HCT116 (cell line): ENCODE data around the gene USP8. TPM values are rescaled to one million over a fixed set of nuclear protein-coding genes. Genes with fewer than 3 reads are reported as not detected.
"Not testable (repeated sequence)": the region's sequence is repeated elsewhere in the genome, so short reads cannot be mapped to it uniquely, and the experiment has no call there.

Experiments
- ATAC-seq: fragments of 200-7000 bp; cut with Tn5 transposase; 2 replicates; pipeline ENCODE4 v1.9.1; 2020; ENCODE audit warnings: mild to moderate bottlenecking, moderate library complexity
- BruUV-seq: library from RNA; stranded (reverse); fragments of 400-500 nt; replicated peaks from 2 replicates; lab custom pipeline; 2021; lab: Mats Ljungman, UMichigan
- CTCF ChIA-PET: fragments of 300-600 bp; sonication (Branson Sonifier 250); formaldehyde crosslinking; loops from one replicate; lab custom pipeline; 2021; ENCODE audit warnings: antibody characterized with exemption; lab: Charles Lee
- POLR2A ChIA-PET: fragments of 300-600, 350-600 bp; sonication (Branson Sonifier 250); formaldehyde crosslinking; loops from one replicate; lab custom pipeline; 2021; ENCODE audit warnings: antibody characterized with exemption; lab: Charles Lee
- RAD21 ChIA-PET, 2 experiments: fragments of 300-600 bp; sonication (Branson Sonifier 250); formaldehyde crosslinking; loops; one replicate each; lab custom pipeline; 2023; ENCODE audit warnings: low total read pairs in 2 of 2; ENCODE audit not compliant: uncharacterized antibody in 2 of 2, unreplicated experiment in 2 of 2, low non-redundant PET in 1 of 2; lab: Charles Lee
- DNase-seq: peaks from one replicate; pipeline ENCODE4 v3.0.0-alpha.2; 2010; ENCODE audit warnings: low read depth, low spot score
- H2AFZ ChIP-seq: fragments of 200-600 bp; shearing (Covaris generic), sonication (generic); 2 replicates; pipeline ENCODE4 v1.6.1; 2017; ENCODE audit warnings: low read depth, mixed run types, mixed read lengths, antibody characterized with exemption, low read length; ENCODE audit not compliant: poor library complexity, severe bottlenecking
- H3K27ac ChIP-seq: 2 replicates; pipeline ENCODE4 v1.5.1; 2012; ENCODE audit warnings: low read depth, low read length
- H3K27me3 ChIP-seq: fragments of 200-600 bp; sonication (generic); 2 replicates; pipeline ENCODE4 v1.6.1; 2016; ENCODE audit warnings: mixed run types, low read length, mixed read lengths; ENCODE audit not compliant: insufficient read depth
- H3K36me3 ChIP-seq, 2 experiments: fragments of 200-500 bp in 1 of 2; fragments of 200-600 bp in 1 of 2; sonication (Bioruptor generic) in 1 of 2; sonication (generic) in 1 of 2; 2 replicates each; pipeline versions ENCODE4 v1.5.1 to v1.6.1; 2014 to 2016; ENCODE audit warnings: low read length in 2 of 2, inconsistent platforms in 1 of 2, mixed read lengths in 1 of 2, mixed run types in 1 of 2; ENCODE audit not compliant: insufficient read depth in 2 of 2, control insufficient read depth in 1 of 2
- H3K4me1 ChIP-seq, 2 experiments: fragments of 200-600 bp in 1 of 2; sonication (generic) in 1 of 2; 2 replicates each; pipeline versions ENCODE4 v1.5.1 to v1.6.1; 2012 to 2017; ENCODE audit warnings: low read length in 2 of 2, inconsistent platforms in 1 of 2, mild to moderate bottlenecking in 1 of 2, mixed read lengths in 1 of 2, mixed run types in 1 of 2, moderate library complexity in 1 of 2; ENCODE audit not compliant: insufficient read depth in 2 of 2, control insufficient read depth in 1 of 2
- H3K4me2 ChIP-seq: fragments of 200-600 bp; sonication (generic); 2 replicates; pipeline ENCODE4 v1.6.1; 2017; ENCODE audit warnings: mixed run types, low read length, mixed read lengths
- H3K4me3 ChIP-seq, 2 experiments: fragments of 200-600 bp in 1 of 2; sonication (generic) in 1 of 2; replicated peaks in 1 of 2; 2 replicates each; pipeline ENCODE4 v1.5.1; 2011 to 2016; ENCODE audit warnings: low read length in 2 of 2, control low read depth in 1 of 2, low read depth in 1 of 2, mild to moderate bottlenecking in 1 of 2, mixed read lengths in 1 of 2, mixed run types in 1 of 2
- H3K79me2 ChIP-seq: fragments of 200-600 bp; sonication (generic); 2 replicates; pipeline ENCODE4 v1.6.1; 2017; ENCODE audit warnings: mild to moderate bottlenecking, mixed run types, low read length, moderate library complexity, mixed read lengths; ENCODE audit not compliant: insufficient read depth
- H3K9ac ChIP-seq: fragments of 200-600 bp; sonication (generic); 2 replicates; pipeline ENCODE4 v1.6.1; 2016; ENCODE audit warnings: low read length, mixed read lengths
- H3K9me2 ChIP-seq: fragments of 200-600 bp; sonication (generic), shearing (Covaris generic); 2 replicates; pipeline ENCODE4 v1.6.1; 2017; ENCODE audit warnings: mixed run types, mild to moderate bottlenecking, moderate library complexity; ENCODE audit not compliant: insufficient read depth
- H3K9me3 ChIP-seq, 2 experiments: fragments of 200-500 bp in 1 of 2; fragments of 200-600 bp in 1 of 2; sonication (Bioruptor generic) in 1 of 2; sonication (generic) in 1 of 2; 2 replicates each; pipeline ENCODE4 v1.6.1; 2014 to 2017; ENCODE audit warnings: low read length in 2 of 2, mixed read lengths in 2 of 2, inconsistent platforms in 1 of 2, low read depth in 1 of 2, mild to moderate bottlenecking in 1 of 2, mixed run types in 1 of 2, moderate library complexity in 1 of 2; ENCODE audit not compliant: control insufficient read depth in 1 of 2, insufficient read depth in 1 of 2
- H4K20me1 ChIP-seq: fragments of 200-600 bp; sonication (generic), shearing (Covaris generic); 2 replicates; pipeline ENCODE4 v1.6.1; 2017; ENCODE audit warnings: mixed run types, mild to moderate bottlenecking, moderate library complexity; ENCODE audit not compliant: insufficient read depth
- RAD21 ChIP-seq: IDR thresholded peaks from 2 replicates; pipeline ENCODE4 v1.6.1; 2012; ENCODE audit warnings: low read depth, mild to moderate bottlenecking
- SRF ChIP-seq: IDR thresholded peaks from 2 replicates; pipeline ENCODE4 v1.6.1; 2012; ENCODE audit warnings: low read depth
- intact Hi-C: fragments of 100-400 bp; cut with micrococcal nuclease; formaldehyde crosslinking; loops from 2 replicates; pipeline ENCODE4 v1.10.0; 2022
- total RNA-seq: library from RNA; stranded (reverse); gene quantifications from one replicate; pipeline ENCODE4 v1.2.1, GENCODE V29; 2021; ENCODE audit not compliant: unreplicated experiment

Gene USP8
- total RNA-seq, 1 experiment from 2014 or later: 67.9 TPM

DNA sequence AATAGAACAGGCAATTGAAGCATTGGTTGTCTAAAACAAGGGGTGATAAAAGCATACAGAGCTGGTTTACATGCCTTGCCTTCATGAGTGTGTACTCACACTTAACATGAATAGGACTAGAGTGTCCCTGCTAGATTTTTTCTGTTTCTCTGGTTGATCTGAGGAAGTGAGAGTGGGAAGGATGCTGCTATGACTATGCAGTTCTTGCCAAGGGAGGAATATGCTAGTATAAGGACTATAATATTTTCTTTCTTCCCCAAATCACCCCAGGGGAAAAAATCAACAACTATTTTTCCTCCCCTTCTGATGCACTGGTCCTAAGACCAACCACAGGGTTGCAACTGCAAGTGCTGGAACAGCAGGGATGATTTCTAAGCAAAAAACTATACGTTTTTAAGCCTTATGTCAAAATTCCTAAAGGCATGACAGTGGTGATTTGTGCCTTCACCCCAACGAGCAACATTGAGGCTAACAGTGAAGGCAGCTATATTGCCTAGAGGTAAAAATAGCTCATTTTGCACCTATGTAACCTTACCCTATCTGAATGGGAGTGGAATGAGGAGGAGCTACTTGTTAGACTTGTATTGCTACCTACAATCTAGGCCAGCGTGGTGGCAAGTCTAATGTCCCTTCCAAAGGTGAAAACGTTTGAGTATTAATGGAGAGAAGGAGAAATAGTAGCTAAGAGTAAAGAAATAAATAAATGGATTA is 33.5 kb upstream of the USP8 start:
- no peaks in the 10 kb centered on the region for H3K79me2 ChIP-seq
- BruUV-seq: no TSS peak
- TF ChIP-seq RAD21: no peak
- no peak for DNase-seq
- H3K27me3 ChIP-seq: no peaks in the 10 kb centered on the region
- H3K36me3 ChIP-seq: no peaks in the 10 kb centered on the region
- H3K27ac ChIP-seq: no peak overlapping the region
- H2AFZ ChIP-seq: no peak overlapping the region
- no peak overlapping the region for H3K4me3 ChIP-seq
- POLR2A ChIA-PET: no interaction called here
- no peaks in the 10 kb centered on the region for H3K9me3 ChIP-seq
- RAD21 ChIA-PET: no interaction called here
- H3K4me2 ChIP-seq: no peak overlapping the region
- peaks cover 9 to 17% of the 10 kb centered on the region in 2 experiments for H3K4me1 ChIP-seq
- no peaks in the 10 kb centered on the region for H4K20me1 ChIP-seq
- no peak for ATAC-seq
- no peak overlapping the region for H3K9ac ChIP-seq
- no peaks in the 10 kb centered on the region for H3K9me2 ChIP-seq
- intact Hi-C loops: no loop called here
- CTCF ChIA-PET: no interaction called here

DNA sequence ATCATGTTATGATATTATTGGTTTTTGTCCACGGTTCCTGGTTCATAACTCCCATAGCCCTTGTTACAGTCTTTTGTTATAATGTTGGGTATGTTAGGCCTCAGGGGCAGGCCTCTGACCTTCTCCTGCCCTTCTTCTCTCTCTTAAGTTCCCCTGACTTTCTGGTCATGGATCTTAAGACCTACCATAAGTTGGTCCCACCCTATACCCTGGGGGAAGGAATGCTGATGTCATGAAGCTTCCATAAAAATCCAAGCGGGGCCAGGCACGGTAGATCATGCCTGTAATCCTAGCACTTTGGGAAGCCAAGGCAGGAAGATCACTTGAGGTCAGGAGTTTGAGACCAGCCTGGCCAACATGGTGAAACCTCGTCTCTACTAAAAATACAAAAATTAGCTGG is 32.6 kb upstream of the USP8 start:
- H2AFZ ChIP-seq, H3K9me2 ChIP-seq, H3K79me2 ChIP-seq, BruUV-seq, H3K4me2 ChIP-seq, POLR2A ChIA-PET, intact Hi-C loops, H3K27me3 ChIP-seq, CTCF ChIA-PET, H3K36me3 ChIP-seq, DNase-seq, H3K27ac ChIP-seq, H3K9me3 ChIP-seq, H3K4me3 ChIP-seq, RAD21 ChIA-PET, H4K20me1 ChIP-seq, H3K9ac ChIP-seq, ATAC-seq: not testable (repeated sequence)
- peaks cover 9 to 17% of the 10 kb centered on the region in 2 experiments for H3K4me1 ChIP-seq

DNA sequence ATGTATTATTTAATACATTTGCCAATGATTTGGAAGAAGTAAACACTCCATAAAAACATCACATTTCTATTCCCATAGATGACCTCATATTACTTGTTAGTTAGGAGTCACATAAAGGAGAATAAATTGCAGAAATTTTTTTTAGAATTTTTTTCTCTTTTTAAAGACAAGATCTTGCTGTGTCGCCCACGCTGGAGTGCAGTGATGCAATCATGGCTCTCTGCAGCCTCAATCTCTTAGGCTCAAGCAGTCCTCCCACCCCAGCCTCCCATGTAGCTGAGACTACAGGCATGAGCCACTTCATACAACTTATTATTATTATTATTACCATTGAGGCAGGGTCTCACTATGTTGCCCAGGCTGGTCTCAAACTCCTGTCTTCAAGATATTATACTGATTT is 12.3 kb upstream of the USP8 start:
- no peaks in the 10 kb centered on the region for H3K9me2 ChIP-seq
- ChIA-PET POLR2A (interaction anchor here (1.7 kb wide), 1 partner anchor 12 kb away, joined by 7 read pairs; the partner anchor contains the start of gene USP8), RAD21 (no interaction called here), CTCF (no interaction called here)
- no peaks in the 10 kb centered on the region for H3K79me2 ChIP-seq
- H3K4me1 ChIP-seq: no peaks in the 10 kb centered on the region
- no TSS peak for BruUV-seq
- H4K20me1 ChIP-seq: no peaks in the 10 kb centered on the region
- no peaks in the 10 kb centered on the region for H3K36me3 ChIP-seq
- intact Hi-C loops: no loop called here
- H3K9me3 ChIP-seq: no peaks in the 10 kb centered on the region
- no peak overlapping the region for H3K4me2 ChIP-seq
- ATAC-seq (no peak), DNase-seq (no peak)
- TF ChIP-seq SRF: no peak
- no peak overlapping the region for H3K27ac ChIP-seq
- no peak overlapping the region for H3K4me3 ChIP-seq
- no peaks in the 10 kb centered on the region for H3K27me3 ChIP-seq
- H3K9ac ChIP-seq: no peak overlapping the region
- H2AFZ ChIP-seq: no peak overlapping the region
